HepG2 (cell line): ENCODE data around the gene SPACDR. TPM values are rescaled to one million over a fixed set of nuclear protein-coding genes. Genes with fewer than 3 reads are reported as not detected.

Experiments
- BHLHE40 ChIP-seq: IDR thresholded peaks from 2 replicates; pipeline ENCODE4 v1.6.1; 2011; ENCODE audit warnings: low read length, improper control_type of control experiment
- CEBPG ChIP-seq: IDR thresholded peaks from 2 replicates; pipeline ENCODE4 v1.6.1; 2016
- CHD4 ChIP-seq: fragments of 200-600 bp; sonication (generic); IDR thresholded peaks from 2 replicates; pipeline ENCODE4 v1.7.0; 2017; ENCODE audit warnings: mild to moderate bottlenecking, low read length, borderline replicate concordance
- ESRRA ChIP-seq: sonication (generic); formaldehyde crosslinking; IDR thresholded peaks from 2 replicates; pipeline ENCODE4 v1.5.1; 2020; ENCODE audit warnings: mild to moderate bottlenecking, low read depth, missing genetic modification reagents
- ETV6 ChIP-seq: sonication (generic); formaldehyde crosslinking; conservative IDR thresholded peaks from 2 replicates; pipeline ENCODE4 v1.4.0; 2020; ENCODE audit warnings: missing genetic modification reagents
- GATAD1 ChIP-seq: IDR thresholded peaks from 2 replicates; pipeline ENCODE4 v1.6.1; 2016; ENCODE audit warnings: missing genetic modification reagents, missing compliant biosample characterization
- HNRNPK ChIP-seq: fragments of 200-400 bp; formaldehyde crosslinking; IDR thresholded peaks from 2 replicates; pipeline ENCODE4 v1.6.1; 2018; ENCODE audit warnings: low read length, low read depth, moderate library complexity, mild to moderate bottlenecking; ENCODE audit not compliant: poor library complexity, severe bottlenecking
- HOXA7 ChIP-seq: sonication (generic); formaldehyde crosslinking; IDR thresholded peaks from 2 replicates; pipeline ENCODE4 v1.8.1; 2022; ENCODE audit warnings: mild to moderate bottlenecking, missing genetic modification reagents, moderate library complexity
- IRX3 ChIP-seq: sonication (generic); formaldehyde crosslinking; IDR thresholded peaks from 2 replicates; pipeline ENCODE4 v1.8.1; 2023; ENCODE audit warnings: mild to moderate bottlenecking, low read depth, missing genetic modification reagents, borderline replicate concordance
- KDM1A ChIP-seq: IDR thresholded peaks from 2 replicates; pipeline ENCODE4 v1.6.1; 2016; ENCODE audit warnings: missing compliant biosample characterization
- KDM2A ChIP-seq: sonication (generic); formaldehyde crosslinking; IDR thresholded peaks from 2 replicates; pipeline ENCODE4 v1.4.0; 2020; ENCODE audit warnings: low read depth, missing genetic modification reagents, borderline replicate concordance
- MED1 ChIP-seq: sonication (generic); formaldehyde crosslinking; IDR thresholded peaks from 2 replicates; pipeline ENCODE4 v1.4.0; 2020; ENCODE audit warnings: missing genetic modification reagents
- NR2F1 ChIP-seq, 2 experiments: fragments of 450-650 bp in 1 of 2; formaldehyde crosslinking in 1 of 2; IDR thresholded peaks; 2 replicates each; pipeline versions ENCODE4 v1.5.0 to v1.6.1; 2016 to 2020; ENCODE audit warnings: mild to moderate bottlenecking in 1 of 2, missing compliant biosample characterization in 1 of 2, missing genetic modification reagents in 1 of 2, moderate library complexity in 1 of 2
- PHB2 ChIP-seq: fragments of 450-650 bp; IDR thresholded peaks from 2 replicates; pipeline ENCODE4 v1.6.1; 2018; ENCODE audit not compliant: partially characterized antibody
- PHF21A ChIP-seq: sonication (generic); formaldehyde crosslinking; IDR thresholded peaks from 2 replicates; pipeline ENCODE4 v1.5.0; 2020; ENCODE audit warnings: mild to moderate bottlenecking, missing genetic modification reagents
- TAF1 ChIP-seq: sonication (generic); formaldehyde crosslinking; IDR thresholded peaks from 2 replicates; pipeline ENCODE4 v1.4.0; 2020; ENCODE audit warnings: missing genetic modification reagents
- TBP ChIP-seq: sonication (generic); formaldehyde crosslinking; IDR thresholded peaks from 2 replicates; pipeline ENCODE4 v1.5.0; 2020; ENCODE audit warnings: missing genetic modification reagents
- TCF12 ChIP-seq, 2 experiments: fragments of 450-650 bp in 1 of 2; sonication (generic) in 1 of 2; formaldehyde crosslinking in 1 of 2; IDR thresholded peaks; 2 replicates each; pipeline versions ENCODE4 v1.6.1 to v1.8.0; 2017 to 2022; ENCODE audit warnings: antibody characterized with exemption in 1 of 2, mild to moderate bottlenecking in 1 of 2, missing genetic modification reagents in 1 of 2, moderate library complexity in 1 of 2
- TCF7L2 ChIP-seq: IDR thresholded peaks from 2 replicates; pipeline ENCODE4 v1.6.1; 2011; ENCODE audit warnings: mild to moderate bottlenecking, low read depth, low read length, moderate library complexity
- ZBTB3 ChIP-seq: sonication (generic); formaldehyde crosslinking; IDR thresholded peaks from 2 replicates; pipeline ENCODE4 v1.4.0; 2020; ENCODE audit warnings: low read depth, mild to moderate bottlenecking, moderate library complexity, missing genetic modification reagents, borderline replicate concordance
- ZFP90 ChIP-seq: sonication (generic); formaldehyde crosslinking; IDR thresholded peaks from 2 replicates; pipeline ENCODE4 v1.8.0; 2022; ENCODE audit warnings: missing genetic modification reagents, mild to moderate bottlenecking, inconsistent platforms, borderline replicate concordance
- ZMYM2 ChIP-seq: sonication (generic); formaldehyde crosslinking; IDR thresholded peaks from 2 replicates; pipeline ENCODE4 v1.8.0; 2022; ENCODE audit warnings: mild to moderate bottlenecking, missing genetic modification reagents
- ZMYM4 ChIP-seq: sonication (generic); formaldehyde crosslinking; IDR thresholded peaks from 2 replicates; pipeline ENCODE4 v1.8.1; 2023; ENCODE audit warnings: mild to moderate bottlenecking, missing genetic modification reagents
- ZNF207 ChIP-seq: fragments of 450-650 bp; IDR thresholded peaks from 2 replicates; pipeline ENCODE4 v1.6.1; 2016; ENCODE audit warnings: antibody characterized with exemption, borderline replicate concordance
- ZNF547 ChIP-seq: sonication (generic); formaldehyde crosslinking; IDR thresholded peaks from 2 replicates; pipeline ENCODE4 v1.5.1; 2020; ENCODE audit warnings: mild to moderate bottlenecking, missing genetic modification reagents
- ZNF678 ChIP-seq: sonication (generic); formaldehyde crosslinking; IDR thresholded peaks from 2 replicates; pipeline ENCODE4 v1.4.0; 2020; ENCODE audit warnings: mild to moderate bottlenecking, missing genetic modification reagents
- ZNF766 ChIP-seq: sonication (generic); formaldehyde crosslinking; IDR thresholded peaks from 2 replicates; pipeline ENCODE4 v1.5.0; 2020; ENCODE audit warnings: missing genetic modification reagents, borderline replicate concordance
- ZNF788 ChIP-seq: sonication (generic); formaldehyde crosslinking; IDR thresholded peaks from 2 replicates; pipeline ENCODE4 v1.5.0; 2020; ENCODE audit warnings: mild to moderate bottlenecking, missing genetic modification reagents, borderline replicate concordance
- ZNF850 ChIP-seq: sonication (generic); formaldehyde crosslinking; conservative IDR thresholded peaks from 2 replicates; pipeline ENCODE4 v1.9.0; 2021; ENCODE audit warnings: mild to moderate bottlenecking, missing genetic modification reagents
- ZSCAN9 ChIP-seq: IDR thresholded peaks from 2 replicates; pipeline ENCODE4 v1.6.1; 2016; ENCODE audit warnings: borderline replicate concordance
- polyA plus RNA-seq, 8 experiments: library from polyadenylated mRNA; depleted of rRNA in 3 of 8; stranded (reverse) in 7 of 8; unstranded in 1 of 8; fragments of >200 nt; fragmentation: Illumina TruSeq in 4 of 8; extraction: Trizol in 4 of 8; gene quantifications; 2 replicates each; pipeline versions ENCODE4 v1.2.1 to v1.2.3, GENCODE V29; 2011 to 2016; ENCODE audit warnings: low read depth in 4 of 8, missing spikeins in 1 of 8, mixed read lengths in 1 of 8; ENCODE audit not compliant: insufficient read depth in 1 of 8
- total RNA-seq, 5 experiments: library from RNA; depleted of rRNA; stranded (reverse); fragments of >200 nt; fragmentation: Illumina TruSeq; extraction: Trizol; gene quantifications; 2 replicates each; pipeline ENCODE4 v1.2.3, GENCODE V29; 2016; ENCODE audit warnings: low read depth in 1 of 5
- TF ChIP-seq, protein P1 (sequence below): IDR thresholded peaks from 2 replicates; pipeline ENCODE4 v1.6.1; 2016; ENCODE audit warnings: low read depth, borderline replicate concordance
- TF ChIP-seq, protein P2 (sequence below): sonication (generic); formaldehyde crosslinking; conservative IDR thresholded peaks from 2 replicates; pipeline ENCODE4 v1.5.0; 2020; ENCODE audit warnings: missing genetic modification reagents

Gene SPACDR
- total and polyA plus RNA-seq, 2 of the 13 experiments (the other 11 are each of a cell fraction or from before 2014, with no cell fraction given) = 0.41 TPM; not detected in 1

DNA sequence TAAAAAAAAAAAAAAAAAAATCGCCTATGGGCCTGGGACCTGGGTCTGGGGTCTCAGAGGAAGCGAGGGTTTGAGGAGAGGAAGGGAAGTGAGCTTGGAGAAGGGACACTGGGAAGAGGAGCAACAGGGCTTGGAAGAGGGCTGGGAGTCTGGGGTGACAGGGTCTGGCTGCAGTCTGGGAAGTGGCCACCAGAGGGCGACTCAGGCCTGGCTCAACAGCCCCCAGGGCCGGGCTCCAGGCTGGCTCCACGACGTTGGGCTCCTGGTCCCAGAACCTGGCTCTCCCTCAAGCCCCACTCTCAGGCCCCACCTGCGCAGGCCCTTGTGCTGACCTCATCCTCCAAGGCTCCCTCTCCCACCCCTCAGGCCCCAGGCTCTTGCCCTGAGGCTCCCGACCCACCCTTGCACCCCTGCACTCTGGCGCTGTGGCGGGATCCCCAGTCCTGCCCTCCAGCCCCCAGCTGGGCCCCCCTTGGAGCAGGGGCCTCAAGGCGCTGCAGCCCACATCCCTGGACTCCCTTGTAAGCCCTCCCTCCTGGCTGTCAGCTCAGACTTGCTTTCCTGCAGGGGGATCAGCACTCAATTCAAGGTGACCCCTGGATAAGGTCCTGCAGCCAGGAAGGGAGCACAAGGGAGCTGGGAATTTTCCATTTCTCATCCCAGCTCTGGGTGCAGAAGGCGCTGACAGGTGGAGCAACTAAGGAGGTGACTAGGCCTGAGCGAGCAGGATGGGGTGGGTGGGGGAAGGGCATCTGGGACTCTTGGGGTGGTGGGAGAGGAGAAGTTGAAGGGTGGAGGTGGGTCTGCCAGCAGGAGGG, 5.4 kb upstream of the SPACDR start (continued):
- TF ChIP-seq, protein P1, sequence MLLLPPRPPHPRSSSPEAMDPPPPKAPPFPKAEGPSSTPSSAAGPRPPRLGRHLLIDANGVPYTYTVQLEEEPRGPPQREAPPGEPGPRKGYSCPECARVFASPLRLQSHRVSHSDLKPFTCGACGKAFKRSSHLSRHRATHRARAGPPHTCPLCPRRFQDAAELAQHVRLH (CRISPR knock-in tag) = no peak
- TF ChIP-seq TAF1 (CRISPR knock-in tag) = no peak
- peak; percentile 35; the same call in 1 of the 2 replicates for TF ChIP-seq MED1 (CRISPR knock-in tag)
- TF ChIP-seq BHLHE40 = 0 out of 2 replicates have a peak, but pooled peaks have one; percentile 40
- no peak for TF ChIP-seq HOXA7 (CRISPR knock-in tag)
- no peak for TF ChIP-seq CEBPG (CRISPR knock-in tag)
- TF ChIP-seq TCF12 (IDR thresholded peaks at IDR 0.05) = no peak
- no peak for TF ChIP-seq TCF12 (CRISPR knock-in tag; IDR thresholded peaks at IDR 0.05)
- TF ChIP-seq ZMYM4 (CRISPR knock-in tag) = peak; percentile 32; the same call in 1 of the 2 replicates
- TF ChIP-seq ZFP90 = 0 out of 2 replicates have a peak, but pooled peaks have one; percentile 57
- no peak for TF ChIP-seq IRX3 (CRISPR knock-in tag)
- peak; percentile 64 for TF ChIP-seq HNRNPK
- no peak for TF ChIP-seq TBP (CRISPR knock-in tag)
- no peak for TF ChIP-seq ZNF678 (CRISPR knock-in tag)
- TF ChIP-seq TCF7L2 = no peak
- no peak for TF ChIP-seq ZNF766 (CRISPR knock-in tag)
- TF ChIP-seq NR2F1 (CRISPR knock-in tag; IDR thresholded peaks at IDR 0.05) = no peak
- no peak for TF ChIP-seq ETV6 (CRISPR knock-in tag)
- no peak for TF ChIP-seq KDM1A (CRISPR knock-in tag)
- no peak for TF ChIP-seq ZSCAN9
- TF ChIP-seq, protein P2, sequence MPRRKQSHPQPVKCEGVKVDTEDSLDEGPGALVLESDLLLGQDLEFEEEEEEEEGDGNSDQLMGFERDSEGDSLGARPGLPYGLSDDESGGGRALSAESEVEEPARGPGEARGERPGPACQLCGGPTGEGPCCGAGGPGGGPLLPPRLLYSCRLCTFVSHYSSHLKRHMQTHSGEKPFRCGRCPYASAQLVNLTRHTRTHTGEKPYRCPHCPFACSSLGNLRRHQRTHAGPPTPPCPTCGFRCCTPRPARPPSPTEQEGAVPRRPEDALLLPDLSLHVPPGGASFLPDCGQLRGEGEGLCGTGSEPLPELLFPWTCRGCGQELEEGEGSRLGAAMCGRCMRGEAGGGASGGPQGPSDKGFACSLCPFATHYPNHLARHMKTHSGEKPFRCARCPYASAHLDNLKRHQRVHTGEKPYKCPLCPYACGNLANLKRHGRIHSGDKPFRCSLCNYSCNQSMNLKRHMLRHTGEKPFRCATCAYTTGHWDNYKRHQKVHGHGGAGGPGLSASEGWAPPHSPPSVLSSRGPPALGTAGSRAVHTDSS = no peak
- no peak for TF ChIP-seq GATAD1 (CRISPR knock-in tag)
- no peak for TF ChIP-seq PHB2
- no peak for TF ChIP-seq ZMYM2 (CRISPR knock-in tag)
- no peak for TF ChIP-seq ZNF547 (CRISPR knock-in tag)
- TF ChIP-seq ZBTB3 = no peak
- no peak for TF ChIP-seq CHD4
- no peak for TF ChIP-seq ZNF850 (CRISPR knock-in tag)
- TF ChIP-seq ZNF788 = peak; percentile 42; the same call in 1 of the 2 replicates
- TF ChIP-seq ESRRA = 0 out of 2 replicates have a peak, but pooled peaks have one; percentile 25
- TF ChIP-seq ZNF207 = no peak
- peak; percentile 34; the same call in 1 of the 2 replicates for TF ChIP-seq KDM2A (CRISPR knock-in tag)
- no peak for TF ChIP-seq PHF21A (CRISPR knock-in tag)
